RWPE1 (cell line): Measurements from ENCODE around the gene FBXO28.

Source experiments
- CTCF ChIA-PET: fragments of 350-600 bp; sonication (Branson Sonifier 250); formaldehyde crosslinking; extraction: SDS; loops from one replicate; lab custom pipeline; 2021; lab: Yijun Ruan, JAX
- POLR2A ChIA-PET: fragments of 400-600 bp; formaldehyde crosslinking; extraction: SDS; loops from one replicate; lab custom pipeline; 2020; ENCODE audit warnings: antibody characterized with exemption; ENCODE audit not compliant: low non-redundant PET; lab: Yijun Ruan, JAX
- DNase-seq: peaks from one replicate; pipeline ENCODE4 v3.0.0; 2012; ENCODE audit warnings: low spot score
- H3K27ac ChIP-seq: fragments of 450-650 bp; 2 replicates; pipeline ENCODE4 v1.5.1; 2017
- TF ChIP-seq, protein P1 (sequence below): fragments of 450-650 bp; conservative IDR thresholded peaks from 2 replicates; pipeline ENCODE4 v1.5.1; 2017; ENCODE audit warnings: low read depth, mild to moderate bottlenecking

Gene FBXO28

DNA sequence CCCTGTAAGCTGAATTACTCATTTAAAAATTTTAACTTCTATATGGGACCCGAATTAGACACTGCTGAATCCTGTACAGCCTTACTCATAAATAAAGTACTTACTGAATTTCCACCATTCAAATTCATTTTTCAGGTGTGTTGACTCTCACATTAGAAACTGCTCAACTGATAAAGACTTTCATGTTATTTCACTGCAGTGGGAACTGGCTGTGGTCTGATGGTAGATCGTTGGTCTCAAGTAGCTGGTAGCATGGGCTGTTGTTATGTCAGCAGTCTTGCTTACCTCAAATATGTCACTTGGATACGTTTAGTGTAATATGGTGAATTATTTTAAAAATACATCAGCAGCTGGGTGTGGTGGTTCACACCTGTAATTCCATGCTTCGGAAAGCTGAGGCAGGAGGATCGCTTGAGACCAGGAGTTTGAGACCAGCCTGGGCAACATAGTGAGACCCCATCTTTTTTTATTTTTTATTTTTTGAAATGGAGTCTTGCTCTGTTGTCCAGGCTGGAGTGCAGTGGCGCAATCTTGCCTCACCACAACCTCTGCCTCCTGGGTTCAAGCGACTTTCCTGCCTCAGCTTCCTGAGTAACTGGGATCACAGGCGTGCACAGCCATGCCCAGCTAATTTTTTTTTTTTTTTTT is 79.5 kb downstream of the FBXO28 start:
- TF ChIP-seq, protein P1, sequence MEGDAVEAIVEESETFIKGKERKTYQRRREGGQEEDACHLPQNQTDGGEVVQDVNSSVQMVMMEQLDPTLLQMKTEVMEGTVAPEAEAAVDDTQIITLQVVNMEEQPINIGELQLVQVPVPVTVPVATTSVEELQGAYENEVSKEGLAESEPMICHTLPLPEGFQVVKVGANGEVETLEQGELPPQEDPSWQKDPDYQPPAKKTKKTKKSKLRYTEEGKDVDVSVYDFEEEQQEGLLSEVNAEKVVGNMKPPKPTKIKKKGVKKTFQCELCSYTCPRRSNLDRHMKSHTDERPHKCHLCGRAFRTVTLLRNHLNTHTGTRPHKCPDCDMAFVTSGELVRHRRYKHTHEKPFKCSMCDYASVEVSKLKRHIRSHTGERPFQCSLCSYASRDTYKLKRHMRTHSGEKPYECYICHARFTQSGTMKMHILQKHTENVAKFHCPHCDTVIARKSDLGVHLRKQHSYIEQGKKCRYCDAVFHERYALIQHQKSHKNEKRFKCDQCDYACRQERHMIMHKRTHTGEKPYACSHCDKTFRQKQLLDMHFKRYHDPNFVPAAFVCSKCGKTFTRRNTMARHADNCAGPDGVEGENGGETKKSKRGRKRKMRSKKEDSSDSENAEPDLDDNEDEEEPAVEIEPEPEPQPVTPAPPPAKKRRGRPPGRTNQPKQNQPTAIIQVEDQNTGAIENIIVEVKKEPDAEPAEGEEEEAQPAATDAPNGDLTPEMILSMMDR, result no peak
- POLR2A ChIA-PET, result no interaction called here
- no peak overlapping the region for H3K27ac ChIP-seq
- CTCF ChIA-PET, result no interaction called here
- DNase-seq, result no peak

DNA sequence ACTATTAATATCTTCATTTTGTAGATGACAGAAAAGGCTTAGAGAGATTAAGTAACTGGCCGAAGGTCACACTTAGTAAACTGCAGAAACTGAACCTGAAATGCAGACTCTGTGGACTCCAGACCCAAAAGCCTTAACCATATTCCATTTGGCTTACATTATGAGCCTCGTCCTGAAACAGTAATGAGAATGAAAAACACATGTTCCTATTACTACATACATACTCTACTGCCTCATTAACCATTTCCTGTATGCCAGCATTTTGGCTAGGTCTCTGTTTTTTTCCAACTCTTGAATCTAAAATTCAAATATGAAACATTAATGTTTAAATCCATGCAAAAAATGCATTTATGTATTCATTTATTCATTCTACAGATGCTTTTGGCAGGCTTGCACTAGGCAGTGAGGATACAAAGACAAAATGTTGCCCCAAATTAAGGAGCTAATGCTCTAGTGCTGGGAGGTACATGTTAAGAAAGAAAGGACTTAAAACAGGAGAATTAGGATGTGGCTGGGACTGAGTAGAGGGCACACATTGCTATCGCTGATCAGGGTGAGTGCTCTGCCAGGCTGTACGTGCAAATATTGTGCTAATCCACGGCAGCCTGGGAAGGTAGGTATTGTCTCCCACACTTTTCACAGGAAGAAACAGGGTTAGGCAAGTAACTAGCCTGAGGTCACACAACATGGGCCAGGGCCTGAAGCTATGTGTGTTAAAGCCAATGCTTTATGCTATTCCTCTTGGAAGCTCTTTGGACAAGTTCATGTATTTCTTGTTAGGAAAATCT is 83.1 kb downstream of the FBXO28 start:
- no peak for DNase-seq
- H3K27ac ChIP-seq, result no peak overlapping the region
- TF ChIP-seq, protein P1, result no peak
- POLR2A ChIA-PET, result no interaction called here
- CTCF ChIA-PET, result interaction anchor here (0.6 kb wide), 1 partner anchor 16 kb away, joined by 3 read pairs; no protein-coding TSS in a partner anchor

DNA sequence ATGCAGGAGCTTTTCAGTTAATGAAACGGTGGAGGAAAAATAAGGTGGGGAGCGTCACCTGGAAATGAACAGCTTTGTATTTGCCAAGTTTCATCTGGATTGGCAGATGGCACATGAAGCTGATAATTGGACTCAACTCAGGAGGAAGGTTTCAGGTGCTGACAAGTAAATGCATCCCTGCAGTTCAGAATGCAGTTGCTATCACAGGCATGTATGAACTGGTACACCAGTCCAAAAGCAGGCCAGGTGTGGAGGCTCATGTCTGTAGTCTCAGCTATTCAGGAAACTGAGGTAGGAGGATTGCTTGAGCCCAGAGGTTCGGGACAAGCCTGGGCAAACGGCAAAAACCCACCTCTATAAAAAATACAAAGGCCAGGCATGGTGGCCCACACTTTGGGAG is 84.7 kb downstream of the FBXO28 start:
- DNase-seq, result no peak
- ChIA-PET POLR2A (interaction anchor here (0.7 kb wide), 1 partner anchor 11 kb away, joined by 7 read pairs; no protein-coding TSS in a partner anchor), CTCF (interaction anchor here (0.7 kb wide), 1 partner anchor 1648 kb away, joined by 6 read pairs; no protein-coding TSS in a partner anchor)
- TF ChIP-seq, protein P1, result no peak
- peak overlapping the region; percentile 67 for H3K27ac ChIP-seq

DNA sequence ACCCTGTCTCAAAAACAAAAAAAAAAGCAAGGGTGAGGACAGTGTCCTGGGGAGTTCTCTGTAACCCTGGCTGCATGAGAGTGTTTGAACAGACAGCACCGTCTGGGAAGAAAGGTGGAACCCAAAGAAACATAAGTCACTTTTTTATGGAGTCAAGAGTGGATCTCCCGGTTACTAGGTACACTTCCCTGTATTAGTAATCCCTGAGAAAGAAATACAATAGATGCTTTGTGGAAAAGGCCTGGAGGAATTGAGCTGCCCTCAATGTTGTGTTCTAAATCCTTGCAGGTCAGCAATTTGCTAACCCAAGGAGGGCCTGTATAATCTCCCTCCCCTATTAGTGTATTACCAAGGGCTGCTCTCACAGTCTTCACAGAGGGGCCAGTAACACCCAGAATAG is 85.8 kb downstream of the FBXO28 start:
- ChIA-PET CTCF (interaction anchor here (0.5 kb wide), 1 partner anchor 48 kb away, joined by 4 read pairs; no protein-coding TSS in a partner anchor), POLR2A (no interaction called here)
- DNase-seq, result no peak
- TF ChIP-seq, protein P1, result no peak
- H3K27ac ChIP-seq, result no peak overlapping the region

DNA sequence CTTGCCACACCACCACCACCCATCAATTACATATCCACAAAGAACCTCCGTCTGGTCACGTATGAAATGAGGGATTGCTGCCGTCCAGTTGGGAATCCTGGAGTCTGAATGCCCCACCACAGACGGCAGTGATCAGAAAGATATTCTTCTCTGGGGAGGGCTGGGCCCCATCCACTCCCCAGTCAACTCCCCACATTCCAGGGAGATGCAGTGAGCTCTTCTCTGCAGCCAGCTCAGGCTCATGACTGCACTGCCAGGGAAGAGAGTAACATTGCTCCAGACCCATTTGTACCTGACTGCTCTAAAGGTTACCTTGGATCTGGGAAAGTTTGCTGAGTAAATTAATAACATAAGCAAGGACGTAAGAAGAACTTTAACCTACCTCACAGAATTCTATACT is 87.5 kb downstream of the FBXO28 start:
- DNase-seq, result no peak
- TF ChIP-seq, protein P1, result no peak
- ChIA-PET POLR2A (no interaction called here), CTCF (no interaction called here)
- no peak overlapping the region for H3K27ac ChIP-seq

DNA sequence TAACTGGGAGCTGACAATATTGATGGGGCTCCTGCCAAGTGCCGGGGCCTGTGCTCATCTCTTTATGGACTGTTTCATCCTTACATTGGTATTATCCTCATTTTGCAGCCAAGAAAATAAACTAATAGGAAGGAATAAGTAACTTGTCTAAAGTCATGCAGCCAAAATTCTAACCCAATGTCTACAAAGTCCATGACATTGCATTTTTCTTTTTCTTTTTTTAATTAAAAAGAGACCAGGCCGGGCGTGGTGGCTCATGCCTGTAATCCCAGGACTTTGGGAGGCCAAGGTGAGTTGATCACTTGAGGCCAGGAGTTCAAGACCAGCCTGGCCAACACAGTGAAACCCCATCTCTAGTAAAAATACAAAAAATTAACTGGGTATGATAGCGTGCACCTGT is 87.9 kb downstream of the FBXO28 start:
- H3K27ac ChIP-seq, result no peak overlapping the region
- DNase-seq, result no peak
- POLR2A ChIA-PET, result no interaction called here
- TF ChIP-seq, protein P1, result no peak
- CTCF ChIA-PET, result no interaction called here
